Measurements from ENCODE around the gene PRKCZ. TPM values are rescaled to one million over a fixed set of nuclear protein-coding genes. Genes with fewer than 3 reads are reported as not detected.
A peak's percentile ranks its signal among the peaks of the same experiment; 100 is the strongest.

PRKCZ gene
- total and polyA plus RNA-seq, 5 donors from 2014 or later, result 11.0 to 42.7 (median 13.6) TPM

DNA sequence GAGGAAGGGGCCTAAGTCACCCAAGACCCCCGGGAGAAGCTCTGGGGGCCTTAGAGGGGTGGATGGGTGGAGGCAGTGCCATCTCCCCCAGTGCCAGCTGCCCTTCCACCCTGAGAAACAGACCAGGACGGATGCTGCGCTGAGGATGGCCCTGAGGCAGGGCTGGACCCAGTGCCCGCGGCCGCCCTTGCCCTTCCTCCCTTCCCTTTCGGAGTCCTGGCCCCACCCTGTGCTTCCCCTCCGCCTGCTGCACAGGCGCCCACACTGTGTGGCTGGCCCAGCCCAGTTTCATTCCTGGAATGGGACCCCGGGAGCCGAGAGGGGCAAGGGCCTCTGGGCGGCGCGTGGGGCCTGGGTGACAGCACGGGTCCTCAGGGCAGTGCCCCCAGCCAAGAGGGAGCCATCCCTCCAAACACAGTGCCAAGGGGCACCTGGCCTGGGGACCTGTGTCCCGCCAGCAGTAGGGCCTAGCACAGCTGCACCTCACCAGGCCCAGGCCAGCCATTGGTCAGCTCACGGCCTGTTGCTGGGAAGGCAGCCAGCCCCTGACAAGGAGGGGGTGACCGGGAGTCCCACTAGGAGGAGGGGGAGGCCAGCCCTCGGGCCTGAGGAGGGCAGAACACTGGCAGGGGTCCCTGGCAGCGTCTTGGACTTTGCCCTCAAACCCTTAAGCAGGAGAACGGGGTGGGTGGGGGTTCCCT lies 164.5 kb downstream of the PRKCZ start:
- Histone ChIP-seq H3K36me3 (ENCODE audit: control insufficient read depth, insufficient read depth, low read length) (no peaks in the 10 kb centered on the region), H3K27ac (ENCODE audit: insufficient read depth, low read length, poor library complexity, severe bottlenecking) (no peak overlapping the region), H3K9me3 (ENCODE audit: control insufficient read depth in 2 of 2, low read length in 2 of 2) (no peaks in the 10 kb centered on the region), H3K4me1 (ENCODE audit: control insufficient read depth, insufficient read depth, low read length, poor library complexity, severe bottlenecking) (peaks cover 15% of the 10 kb centered on the region), H3K27me3 (ENCODE audit: control insufficient read depth, insufficient read depth, low read length) (no peaks in the 10 kb centered on the region), H3K4me3 (ENCODE audit: low read depth, low read length) (no peak overlapping the region)
- Mint-ChIP-seq H3K36me3 (no peaks in the 10 kb centered on the region), H3K4me1 (peaks cover 0 to 3% (median 0%) of the 10 kb centered on the region in 4 donors), H3K27ac (no peak overlapping the region), H3K4me3 (no peak overlapping the region), H3K27me3 (no peaks in the 10 kb centered on the region), H3K9me3 (peaks cover 0 to 1% (median 0%) of the 10 kb centered on the region in 7 donors)
- no peak for DNase-seq
- no peak for ATAC-seq (ENCODE audit: low read depth in 2 of 2)

DNA sequence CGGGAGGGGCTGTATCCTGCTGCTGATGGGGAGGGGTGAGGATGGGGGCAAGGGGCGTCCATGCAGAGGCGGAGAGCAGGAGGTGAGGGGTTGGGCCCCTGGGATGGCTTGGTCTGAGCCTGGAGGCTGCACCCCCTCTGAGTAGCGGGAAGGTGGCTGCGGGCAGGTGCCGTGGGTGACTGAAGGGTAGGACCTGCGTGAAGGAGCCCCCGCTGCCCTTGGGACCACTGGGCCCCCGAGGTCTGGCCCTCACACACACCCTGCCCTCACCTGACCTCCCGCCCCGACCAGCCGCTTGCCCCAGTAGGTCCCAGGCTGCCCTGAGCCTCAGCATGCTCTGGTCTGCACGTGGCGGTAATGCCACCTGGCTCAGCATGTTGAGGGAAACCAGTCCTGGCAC lies 165.1 kb downstream of the PRKCZ start:
- Mint-ChIP-seq H3K4me1 (peaks cover 0 to 3% (median 0%) of the 10 kb centered on the region in 4 donors), H3K36me3 (no peaks in the 10 kb centered on the region), H3K27ac (no peak overlapping the region), H3K4me3 (no peak overlapping the region), H3K27me3 (no peaks in the 10 kb centered on the region), H3K9me3 (peaks cover 0 to 1% (median 0%) of the 10 kb centered on the region in 7 donors)
- peaks cover 15% of the 10 kb centered on the region for H3K4me1 ChIP-seq (ENCODE audit: control insufficient read depth, insufficient read depth, low read length, poor library complexity, severe bottlenecking)
- no peak overlapping the region for H3K4me3 ChIP-seq (ENCODE audit: low read depth, low read length)
- no peak for DNase-seq
- H3K27me3 ChIP-seq (ENCODE audit: control insufficient read depth, insufficient read depth, low read length), result no peaks in the 10 kb centered on the region
- ATAC-seq (ENCODE audit: low read depth in 2 of 2), result no peak
- no peaks in the 10 kb centered on the region for H3K36me3 ChIP-seq (ENCODE audit: control insufficient read depth, insufficient read depth, low read length)
- no peaks in the 10 kb centered on the region for H3K9me3 ChIP-seq (ENCODE audit: control insufficient read depth in 2 of 2, low read length in 2 of 2)
- no peak overlapping the region for H3K27ac ChIP-seq (ENCODE audit: insufficient read depth, low read length, poor library complexity, severe bottlenecking)

DNA sequence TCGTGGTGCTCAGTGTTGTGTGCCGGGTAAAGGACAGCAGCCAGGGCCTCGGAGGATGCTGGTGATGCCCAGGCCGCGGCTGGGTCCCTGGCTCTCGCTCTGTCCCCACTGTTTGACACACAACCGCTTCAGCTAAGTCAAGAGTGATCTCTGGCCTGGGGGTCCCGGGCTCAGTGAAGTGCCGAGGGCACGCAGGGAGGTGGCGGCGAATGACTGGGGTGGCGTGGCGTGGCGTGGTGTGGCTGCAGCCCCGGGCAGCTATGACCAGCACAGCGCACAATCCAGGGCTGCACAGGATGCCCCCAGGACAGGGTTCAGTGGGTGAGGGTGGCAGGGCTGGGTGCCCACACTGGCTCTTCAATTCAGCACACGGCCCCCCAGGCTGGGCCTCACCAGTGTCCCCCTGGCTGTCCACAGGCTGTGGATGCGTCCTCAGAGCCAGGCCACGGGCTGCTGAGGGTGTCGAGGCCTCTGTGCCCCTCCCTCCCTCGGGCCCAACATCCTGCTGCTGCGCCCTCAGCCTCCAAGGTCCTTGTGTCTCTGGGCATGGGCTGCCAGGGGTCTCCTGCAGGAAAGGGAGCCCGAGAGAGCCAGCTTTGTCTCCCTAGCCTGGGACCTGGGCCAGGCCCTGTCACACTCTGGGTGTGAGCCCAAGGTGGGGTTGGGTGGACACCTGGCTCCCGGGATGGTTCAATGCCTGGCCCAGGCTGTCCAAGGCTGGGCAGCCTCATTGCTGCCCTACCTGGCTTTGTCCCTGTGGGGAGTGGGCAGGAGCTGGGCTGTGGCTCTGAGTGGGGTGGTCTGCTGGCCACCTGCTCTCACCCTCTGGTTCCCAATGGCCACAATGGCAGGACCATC lies 165.9 kb downstream of the PRKCZ start:
- H3K27ac ChIP-seq (ENCODE audit: insufficient read depth, low read length, poor library complexity, severe bottlenecking), result no peak overlapping the region
- H3K4me1 ChIP-seq (ENCODE audit: control insufficient read depth, insufficient read depth, low read length, poor library complexity, severe bottlenecking), result peaks cover 15% of the 10 kb centered on the region
- no peak for ATAC-seq (ENCODE audit: low read depth in 2 of 2)
- H3K36me3 Mint-ChIP-seq, result no peaks in the 10 kb centered on the region
- no peak for DNase-seq
- H3K9me3 Mint-ChIP-seq, result peaks cover 0 to 1% (median 0%) of the 10 kb centered on the region in 7 donors
- H3K4me3 ChIP-seq (ENCODE audit: low read depth, low read length), result no peak overlapping the region
- H3K27me3 ChIP-seq (ENCODE audit: control insufficient read depth, insufficient read depth, low read length), result no peaks in the 10 kb centered on the region
- peaks cover 0 to 3% (median 0%) of the 10 kb centered on the region in 4 donors for H3K4me1 Mint-ChIP-seq
- H3K9me3 ChIP-seq (ENCODE audit: control insufficient read depth in 2 of 2, low read length in 2 of 2), result no peaks in the 10 kb centered on the region
- H3K27ac Mint-ChIP-seq, result no peak overlapping the region
- no peaks in the 10 kb centered on the region for H3K27me3 Mint-ChIP-seq
- H3K36me3 ChIP-seq (ENCODE audit: control insufficient read depth, insufficient read depth, low read length), result no peaks in the 10 kb centered on the region
- no peak overlapping the region for H3K4me3 Mint-ChIP-seq

DNA sequence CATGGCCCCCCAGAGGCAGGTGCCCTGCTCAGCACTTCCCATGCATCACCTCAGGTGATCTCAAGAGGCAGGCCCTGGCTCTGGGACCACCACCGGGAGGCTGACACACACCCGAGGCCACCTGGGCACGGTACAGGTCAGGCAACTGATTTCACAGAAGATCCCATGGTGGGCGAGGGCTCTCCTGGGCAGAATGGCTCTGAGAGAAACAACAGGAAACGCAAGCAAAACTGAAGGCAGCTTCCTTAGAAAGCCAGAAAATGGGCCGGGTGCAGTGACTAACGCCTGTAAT lies 166.5 kb downstream of the PRKCZ start:
- no peak overlapping the region for H3K4me3 ChIP-seq (ENCODE audit: low read depth, low read length)
- no peaks in the 10 kb centered on the region for H3K27me3 ChIP-seq (ENCODE audit: control insufficient read depth, insufficient read depth, low read length)
- H3K4me1 ChIP-seq (ENCODE audit: control insufficient read depth, insufficient read depth, low read length, poor library complexity, severe bottlenecking), result peaks cover 15% of the 10 kb centered on the region
- no peak for DNase-seq
- H3K27ac ChIP-seq (ENCODE audit: insufficient read depth, low read length, poor library complexity, severe bottlenecking), result no peak overlapping the region
- no peaks in the 10 kb centered on the region for H3K27me3 Mint-ChIP-seq
- H3K9me3 Mint-ChIP-seq, result peaks cover 0 to 1% (median 0%) of the 10 kb centered on the region in 7 donors
- H3K27ac Mint-ChIP-seq, result no peak overlapping the region
- no peak for ATAC-seq (ENCODE audit: low read depth in 2 of 2)
- no peaks in the 10 kb centered on the region for H3K36me3 ChIP-seq (ENCODE audit: control insufficient read depth, insufficient read depth, low read length)
- H3K9me3 ChIP-seq (ENCODE audit: control insufficient read depth in 2 of 2, low read length in 2 of 2), result no peaks in the 10 kb centered on the region
- no peak overlapping the region for H3K4me3 Mint-ChIP-seq
- no peaks in the 10 kb centered on the region for H3K36me3 Mint-ChIP-seq
- H3K4me1 Mint-ChIP-seq, result peaks cover 0 to 3% (median 0%) of the 10 kb centered on the region in 4 donors

DNA sequence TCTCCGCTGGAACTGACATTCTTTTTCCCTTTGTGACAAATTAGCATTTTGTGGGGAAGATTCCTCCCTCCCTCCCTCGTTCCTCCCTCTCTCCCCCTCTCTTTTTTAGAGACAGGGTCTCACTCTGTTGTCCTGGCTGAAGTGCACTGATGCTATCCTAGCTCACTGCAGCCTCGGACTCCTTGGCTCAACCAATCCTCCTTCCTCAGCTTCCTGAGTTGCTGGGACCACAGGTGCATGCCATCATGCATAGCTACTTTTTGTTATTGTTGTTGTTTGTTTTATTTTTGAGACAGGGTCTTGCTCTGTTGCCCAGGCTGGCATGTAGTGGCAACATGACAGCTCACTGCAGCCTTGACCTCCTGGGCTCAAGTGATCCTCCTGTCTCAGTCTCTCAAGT lies 171.1 kb downstream of the PRKCZ start:
- Mint-ChIP-seq H3K4me3 (no peak overlapping the region), H3K4me1 (peaks cover 0 to 4% (median 0%) of the 10 kb centered on the region in 4 donors), H3K36me3 (no peaks in the 10 kb centered on the region), H3K27me3 (no peaks in the 10 kb centered on the region), H3K27ac (no peak overlapping the region), H3K9me3 (peaks cover 0 to 1% (median 0%) of the 10 kb centered on the region in 7 donors)
- H3K36me3 ChIP-seq (ENCODE audit: control insufficient read depth, insufficient read depth, low read length), result no peaks in the 10 kb centered on the region
- no peaks in the 10 kb centered on the region for H3K9me3 ChIP-seq (ENCODE audit: control insufficient read depth in 2 of 2, low read length in 2 of 2)
- no peak overlapping the region for H3K4me3 ChIP-seq (ENCODE audit: low read depth, low read length)
- ATAC-seq (ENCODE audit: low read depth in 2 of 2), result no peak
- no peaks in the 10 kb centered on the region for H3K4me1 ChIP-seq (ENCODE audit: control insufficient read depth, insufficient read depth, low read length, poor library complexity, severe bottlenecking)
- no peak for DNase-seq
- no peak overlapping the region for H3K27ac ChIP-seq (ENCODE audit: insufficient read depth, low read length, poor library complexity, severe bottlenecking)
- no peaks in the 10 kb centered on the region for H3K27me3 ChIP-seq (ENCODE audit: control insufficient read depth, insufficient read depth, low read length)

DNA sequence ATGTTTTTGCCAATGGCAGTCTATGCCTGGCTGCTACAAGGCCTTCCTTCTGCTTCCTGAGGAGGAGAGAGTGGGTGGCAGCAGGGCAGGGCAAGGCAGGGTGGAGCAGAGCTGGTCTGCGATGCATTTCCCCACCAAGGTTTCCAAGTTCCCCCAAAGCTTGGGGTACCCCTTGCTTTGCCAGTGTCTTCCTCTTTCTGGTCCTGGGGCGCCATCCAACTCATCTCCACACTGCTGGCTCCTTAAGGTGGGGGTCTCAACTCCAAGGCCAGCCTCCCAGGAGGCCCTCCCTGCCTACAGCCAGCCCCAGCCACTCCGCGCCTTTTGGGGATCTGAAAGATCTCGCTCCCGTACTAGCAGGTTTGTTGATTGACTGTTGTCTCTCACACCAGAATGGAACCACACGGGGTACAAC lies 174.0 kb downstream of the PRKCZ start:
- Histone ChIP-seq H3K4me1 (ENCODE audit: control insufficient read depth, insufficient read depth, low read length, poor library complexity, severe bottlenecking) (no peaks in the 10 kb centered on the region), H3K27ac (ENCODE audit: insufficient read depth, low read length, poor library complexity, severe bottlenecking) (no peak overlapping the region), H3K9me3 (ENCODE audit: control insufficient read depth in 2 of 2, low read length in 2 of 2) (no peaks in the 10 kb centered on the region), H3K27me3 (ENCODE audit: control insufficient read depth, insufficient read depth, low read length) (no peaks in the 10 kb centered on the region), H3K4me3 (ENCODE audit: low read depth, low read length) (no peak overlapping the region), H3K36me3 (ENCODE audit: control insufficient read depth, insufficient read depth, low read length) (no peaks in the 10 kb centered on the region)
- H3K9me3 Mint-ChIP-seq, result no peaks in the 10 kb centered on the region
- H3K27me3 Mint-ChIP-seq, result peaks cover 3% of the 10 kb centered on the region
- H3K4me3 Mint-ChIP-seq, result peak overlapping the region in 1 of 4 donors; percentile 47
- H3K4me1 Mint-ChIP-seq, result peaks cover 0 to 6% (median 0%) of the 10 kb centered on the region in 4 donors
- ATAC-seq (ENCODE audit: low read depth in 2 of 2) (no peak), DNase-seq (no peak)
- H3K27ac Mint-ChIP-seq, result no peak overlapping the region
- no peaks in the 10 kb centered on the region for H3K36me3 Mint-ChIP-seq

DNA sequence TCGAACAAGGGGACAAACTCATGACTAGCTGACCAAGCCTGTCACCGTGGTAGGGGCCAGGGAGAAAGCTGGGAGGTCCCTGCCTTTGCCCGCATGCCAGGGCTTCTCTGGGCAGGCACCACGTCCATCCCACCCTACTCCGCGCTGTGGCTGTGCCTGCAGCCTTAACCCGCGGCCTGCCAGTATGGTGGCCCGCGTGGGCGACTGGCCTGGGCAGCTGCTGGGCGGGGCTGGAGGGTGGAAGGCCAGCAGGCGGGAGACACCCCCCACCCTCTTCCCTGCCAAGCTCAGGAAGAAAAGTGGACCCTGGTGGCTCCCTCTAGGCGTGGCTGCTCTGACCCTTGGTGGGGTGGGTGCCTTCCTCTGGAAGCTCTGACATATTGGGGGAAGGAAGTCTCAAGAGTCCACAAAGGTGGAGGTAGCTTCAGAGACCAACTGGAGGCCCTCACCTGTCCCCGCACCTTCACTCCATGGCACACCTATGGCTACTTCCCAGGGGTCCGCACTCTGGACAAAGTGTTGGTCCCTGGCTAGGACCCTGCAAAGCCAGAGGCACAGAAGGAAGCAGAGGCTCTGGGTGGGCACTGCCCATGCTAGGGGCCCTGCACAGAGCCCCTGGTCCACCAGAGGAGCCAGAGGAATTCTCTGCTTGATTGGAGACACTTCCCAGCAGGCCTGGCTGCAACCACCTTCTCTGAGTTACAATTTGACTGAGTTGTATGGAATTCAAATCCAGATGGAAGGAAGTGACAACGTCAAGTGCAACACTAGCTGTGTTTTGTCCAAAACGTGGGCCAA lies 174.6 kb downstream of the PRKCZ start:
- H3K27me3 ChIP-seq (ENCODE audit: control insufficient read depth, insufficient read depth, low read length), result no peaks in the 10 kb centered on the region
- Mint-ChIP-seq H3K27me3 (peaks cover 7% of the 10 kb centered on the region), H3K4me1 (peaks cover 0 to 6% (median 0%) of the 10 kb centered on the region in 4 donors), H3K4me3 (peak overlapping the region; percentile 43 to 71 (median 63)), H3K36me3 (no peaks in the 10 kb centered on the region), H3K27ac (no peak overlapping the region), H3K9me3 (no peaks in the 10 kb centered on the region)
- H3K27ac ChIP-seq (ENCODE audit: insufficient read depth, low read length, poor library complexity, severe bottlenecking), result no peak overlapping the region
- no peaks in the 10 kb centered on the region for H3K4me1 ChIP-seq (ENCODE audit: control insufficient read depth, insufficient read depth, low read length, poor library complexity, severe bottlenecking)
- ATAC-seq (ENCODE audit: low read depth in 2 of 2) (no peak), DNase-seq (no peak)
- H3K9me3 ChIP-seq (ENCODE audit: control insufficient read depth in 2 of 2, low read length in 2 of 2), result no peaks in the 10 kb centered on the region
- H3K36me3 ChIP-seq (ENCODE audit: control insufficient read depth, insufficient read depth, low read length), result no peaks in the 10 kb centered on the region
- no peak overlapping the region for H3K4me3 ChIP-seq (ENCODE audit: low read depth, low read length)

Data from CD4-positive, CD25-positive, alpha-beta regulatory T cell (primary cell).